Neural cell (in vitro differentiated cells): ENCODE results near the gene MED27. TPM values are rescaled to one million over a fixed set of nuclear protein-coding genes. Genes with fewer than 3 reads are reported as not detected.

Experiments used
- H2AFZ ChIP-seq: fragments of 200-600, 300-800 bp; sonication (generic), shearing (Covaris generic); 2 replicates; pipeline ENCODE4 v1.6.0; 2014; ENCODE audit warnings: low read depth, mild to moderate bottlenecking, antibody characterized with exemption, low read length, moderate library complexity
- H3F3A ChIP-seq: fragments of 200-600 bp; shearing (Covaris generic); 2 replicates; pipeline ENCODE4 v1.6.1; 2016; ENCODE audit warnings: mild to moderate bottlenecking, moderate library complexity, mixed read lengths, antibody characterized with exemption, low read length; ENCODE audit not compliant: insufficient read depth, poor library complexity, severe bottlenecking
- H3K27ac ChIP-seq: fragments of 200-600, 300-800 bp; sonication (generic), shearing (Covaris generic); 2 replicates; pipeline ENCODE4 v1.5.1; 2014; ENCODE audit warnings: mild to moderate bottlenecking, low read length, moderate library complexity
- H3K27me3 ChIP-seq: fragments of 300-800, 200-600 bp; sonication (generic), shearing (Covaris generic); 2 replicates; pipeline ENCODE4 v1.6.0; 2014; ENCODE audit warnings: mild to moderate bottlenecking, low read depth, low read length, moderate library complexity; ENCODE audit not compliant: insufficient read depth
- H3K36me3 ChIP-seq: fragments of 300-800, 200-600 bp; sonication (generic), shearing (Covaris generic); 2 replicates; pipeline ENCODE4 v1.5.1; 2014; ENCODE audit warnings: mild to moderate bottlenecking, antibody characterized with exemption, low read length, moderate library complexity; ENCODE audit not compliant: insufficient read depth
- H3K4me2 ChIP-seq: fragments of 300-800, 200-600 bp; sonication (generic), shearing (Covaris generic); 2 replicates; pipeline ENCODE4 v1.6.0; 2014; ENCODE audit warnings: mild to moderate bottlenecking, low read length
- H3K4me3 ChIP-seq: fragments of 300-800, 200-600 bp; sonication (generic), shearing (Covaris generic); 2 replicates; pipeline ENCODE4 v1.5.1; 2014; ENCODE audit warnings: mild to moderate bottlenecking, low read length, moderate library complexity
- H3K79me2 ChIP-seq: fragments of 200-600 bp; shearing (Covaris generic); replicated peaks from 2 replicates; pipeline ENCODE4 v1.6.0; 2014; ENCODE audit warnings: mild to moderate bottlenecking, low read length, moderate library complexity; ENCODE audit not compliant: insufficient read depth
- H3K9ac ChIP-seq: fragments of 300-800, 200-600 bp; sonication (generic), shearing (Covaris generic); 2 replicates; pipeline ENCODE4 v1.6.1; 2016; ENCODE audit warnings: mild to moderate bottlenecking, low read length, mixed read lengths
- H3K9me2 ChIP-seq: fragments of 200-600 bp; shearing (Covaris generic); 2 replicates; pipeline ENCODE4 v1.6.1; 2016; ENCODE audit warnings: mild to moderate bottlenecking, low read length, mixed read lengths; ENCODE audit not compliant: insufficient read depth
- H3K9me3 ChIP-seq: fragments of 200-600, 300-800 bp; sonication (generic), shearing (Covaris generic); 2 replicates; pipeline ENCODE4 v1.6.1; 2016; ENCODE audit warnings: mild to moderate bottlenecking, mixed run types, low read length, moderate library complexity, mixed read lengths
- H4K20me1 ChIP-seq: fragments of 200-600 bp; shearing (Covaris generic); 2 replicates; pipeline ENCODE4 v1.6.1; 2016; ENCODE audit warnings: mild to moderate bottlenecking, mixed run types; ENCODE audit not compliant: insufficient read depth
- CTCF ChIP-seq: fragments of 450-650 bp; IDR thresholded peaks from 2 replicates; pipeline ENCODE4 v1.5.1; 2014; ENCODE audit warnings: antibody characterized with exemption, mild to moderate bottlenecking, moderate library complexity; ENCODE audit not compliant: poor library complexity, severe bottlenecking
- EP300 ChIP-seq: fragments of 450-650 bp; conservative IDR thresholded peaks from 2 replicates; pipeline ENCODE4 v1.6.1; 2014; ENCODE audit warnings: antibody characterized with exemption, mild to moderate bottlenecking, moderate library complexity; ENCODE audit not compliant: poor library complexity, severe bottlenecking
- EZH2 ChIP-seq: fragments of 200-600, 300-800 bp; shearing (Covaris generic), sonication (generic); IDR thresholded peaks from 2 replicates; pipeline ENCODE4 v1.6.1; 2014; ENCODE audit warnings: antibody characterized with exemption, low read length, borderline replicate concordance, mild to moderate bottlenecking; ENCODE audit not compliant: insufficient read depth, poor library complexity, severe bottlenecking
- MXI1 ChIP-seq: fragments of 450-650 bp; conservative IDR thresholded peaks from 2 replicates; pipeline ENCODE4 v1.6.1; 2014; ENCODE audit warnings: antibody characterized with exemption, mild to moderate bottlenecking; ENCODE audit not compliant: poor library complexity, severe bottlenecking
- POLR2AphosphoS5 ChIP-seq: IDR thresholded peaks from 2 replicates; pipeline ENCODE4 v1.6.1; 2012
- RAD21 ChIP-seq: fragments of 450-650 bp; conservative IDR thresholded peaks from 2 replicates; pipeline ENCODE4 v1.6.1; 2014; ENCODE audit warnings: antibody characterized with exemption, mild to moderate bottlenecking, moderate library complexity
- SMC3 ChIP-seq: fragments of 450-650 bp; conservative IDR thresholded peaks from 2 replicates; pipeline ENCODE4 v1.6.1; 2014; ENCODE audit warnings: antibody characterized with exemption, mild to moderate bottlenecking, moderate library complexity; ENCODE audit not compliant: poor library complexity
- TAF1 ChIP-seq: IDR thresholded peaks from 2 replicates; pipeline ENCODE4 v1.6.1; 2012; ENCODE audit warnings: low read depth
- polyA plus RNA-seq: library from polyadenylated mRNA; depleted of rRNA; stranded (reverse); fragments of >200 nt; gene quantifications from 2 replicates; pipeline ENCODE4 v1.2.3, GENCODE V29; 2014
- TF ChIP-seq, protein P1 (sequence below): IDR thresholded peaks from 2 replicates; pipeline ENCODE4 v1.6.1; 2012; ENCODE audit warnings: borderline replicate concordance

MED27 gene
- polyA plus RNA-seq, 1 donor from 2014 or later, result 7.5 TPM

- no peak overlapping the region for H3K27ac ChIP-seq
- no peaks in the 10 kb centered on the region for H3K9me2 ChIP-seq
- H3K9ac ChIP-seq, result no peak overlapping the region
- H2AFZ ChIP-seq, result no peak overlapping the region
- H3K9me3 ChIP-seq, result no peaks in the 10 kb centered on the region
- no peak overlapping the region for H3K4me2 ChIP-seq
- TF ChIP-seq RAD21, result no peak
- no peak for TF ChIP-seq EP300
- TF ChIP-seq TAF1, result no peak
- no peak for TF ChIP-seq EZH2
- no peak for TF ChIP-seq MXI1
- no peak for TF ChIP-seq SMC3
- no peak for TF ChIP-seq POLR2AphosphoS5
- no peak for TF ChIP-seq CTCF
- TF ChIP-seq, protein P1, sequence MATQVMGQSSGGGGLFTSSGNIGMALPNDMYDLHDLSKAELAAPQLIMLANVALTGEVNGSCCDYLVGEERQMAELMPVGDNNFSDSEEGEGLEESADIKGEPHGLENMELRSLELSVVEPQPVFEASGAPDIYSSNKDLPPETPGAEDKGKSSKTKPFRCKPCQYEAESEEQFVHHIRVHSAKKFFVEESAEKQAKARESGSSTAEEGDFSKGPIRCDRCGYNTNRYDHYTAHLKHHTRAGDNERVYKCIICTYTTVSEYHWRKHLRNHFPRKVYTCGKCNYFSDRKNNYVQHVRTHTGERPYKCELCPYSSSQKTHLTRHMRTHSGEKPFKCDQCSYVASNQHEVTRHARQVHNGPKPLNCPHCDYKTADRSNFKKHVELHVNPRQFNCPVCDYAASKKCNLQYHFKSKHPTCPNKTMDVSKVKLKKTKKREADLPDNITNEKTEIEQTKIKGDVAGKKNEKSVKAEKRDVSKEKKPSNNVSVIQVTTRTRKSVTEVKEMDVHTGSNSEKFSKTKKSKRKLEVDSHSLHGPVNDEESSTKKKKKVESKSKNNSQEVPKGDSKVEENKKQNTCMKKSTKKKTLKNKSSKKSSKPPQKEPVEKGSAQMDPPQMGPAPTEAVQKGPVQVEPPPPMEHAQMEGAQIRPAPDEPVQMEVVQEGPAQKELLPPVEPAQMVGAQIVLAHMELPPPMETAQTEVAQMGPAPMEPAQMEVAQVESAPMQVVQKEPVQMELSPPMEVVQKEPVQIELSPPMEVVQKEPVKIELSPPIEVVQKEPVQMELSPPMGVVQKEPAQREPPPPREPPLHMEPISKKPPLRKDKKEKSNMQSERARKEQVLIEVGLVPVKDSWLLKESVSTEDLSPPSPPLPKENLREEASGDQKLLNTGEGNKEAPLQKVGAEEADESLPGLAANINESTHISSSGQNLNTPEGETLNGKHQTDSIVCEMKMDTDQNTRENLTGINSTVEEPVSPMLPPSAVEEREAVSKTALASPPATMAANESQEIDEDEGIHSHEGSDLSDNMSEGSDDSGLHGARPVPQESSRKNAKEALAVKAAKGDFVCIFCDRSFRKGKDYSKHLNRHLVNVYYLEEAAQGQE, result no peak
- H4K20me1 ChIP-seq, result no peaks in the 10 kb centered on the region
- no peaks in the 10 kb centered on the region for H3K27me3 ChIP-seq
- peaks cover 11% of the 10 kb centered on the region for H3K79me2 ChIP-seq
- no peaks in the 10 kb centered on the region for H3K36me3 ChIP-seq
- no peak overlapping the region for H3K4me3 ChIP-seq
- no peaks in the 10 kb centered on the region for H3F3A ChIP-seq
Observed at GRCh38 chr9:132016456-132016855, 63.2 kb downstream of the MED27 start.

GRCh38 chr9:132015866-132016265 is 63.8 kb downstream of the MED27 start:
- Histone ChIP-seq H3F3A (no peaks in the 10 kb centered on the region), H3K4me3 (no peak overlapping the region), H4K20me1 (no peaks in the 10 kb centered on the region), H3K79me2 (peaks cover 11% of the 10 kb centered on the region), H3K9me2 (no peaks in the 10 kb centered on the region), H3K27me3 (no peaks in the 10 kb centered on the region), H2AFZ (no peak overlapping the region), H3K9ac (no peak overlapping the region), H3K36me3 (no peaks in the 10 kb centered on the region), H3K4me2 (no peak overlapping the region), H3K27ac (no peak overlapping the region), H3K9me3 (no peaks in the 10 kb centered on the region)
- TF ChIP-seq, protein P1, result no peak
- no peak for TF ChIP-seq EZH2
- no peak for TF ChIP-seq RAD21
- no peak for TF ChIP-seq CTCF
- TF ChIP-seq POLR2AphosphoS5, result no peak
- no peak for TF ChIP-seq MXI1
- TF ChIP-seq TAF1, result no peak
- TF ChIP-seq SMC3, result no peak
- no peak for TF ChIP-seq EP300
